Lung (tissue), 12 donors: ENCODE results near the gene VIPR1. TPM values are rescaled to one million over a fixed set of nuclear protein-coding genes. Genes with fewer than 3 reads are reported as not detected.

Source experiments
- ATAC-seq: fragments of 200-7000 bp; cut with Tn5 transposase; one replicate; pipeline ENCODE4 v1.9.1; 2020; ENCODE audit warnings: moderate number of reproducible peaks; ENCODE audit not compliant: insufficient read depth, low FRiP score
- DNase-seq, 3 donors: peaks; one replicate each; pipeline ENCODE4 v3.0.0-alpha.2; 2013 to 2017
- H3K27ac ChIP-seq, 2 donors: one replicate each; pipeline ENCODE4 v1.5.1; 2013; ENCODE audit warnings: mild to moderate bottlenecking in 2 of 2, moderate library complexity in 2 of 2, control low read depth in 1 of 2, inconsistent platforms in 1 of 2, low read depth in 1 of 2, low read length in 1 of 2
- H3K27me3 ChIP-seq, 3 donors: one replicate each; pipeline ENCODE4 v1.5.1; 2013; ENCODE audit warnings: low read length in 2 of 3; ENCODE audit not compliant: control insufficient read depth in 3 of 3, insufficient read depth in 3 of 3
- H3K36me3 ChIP-seq, 4 donors: one replicate each; pipeline ENCODE4 v1.5.1; 2013; ENCODE audit warnings: low read length in 4 of 4, mild to moderate bottlenecking in 1 of 4, moderate library complexity in 1 of 4; ENCODE audit not compliant: control insufficient read depth in 4 of 4, insufficient read depth in 4 of 4
- H3K4me1 ChIP-seq, 5 donors: one replicate each; pipeline ENCODE4 v1.5.1; 2013; ENCODE audit warnings: low read length in 5 of 5, mild to moderate bottlenecking in 2 of 5, moderate library complexity in 1 of 5; ENCODE audit not compliant: control insufficient read depth in 5 of 5, insufficient read depth in 5 of 5
- H3K4me3 ChIP-seq: one replicate; pipeline ENCODE4 v1.5.1; 2013; ENCODE audit warnings: mild to moderate bottlenecking, control low read depth, moderate library complexity
- H3K9ac ChIP-seq, 2 donors: one replicate each; pipeline ENCODE4 v1.5.1; 2013; ENCODE audit warnings: low read length in 2 of 2, control low read depth in 1 of 2; ENCODE audit not compliant: insufficient read depth in 1 of 2
- H3K9me3 ChIP-seq, 4 donors: one replicate each; pipeline ENCODE4 v1.5.1; 2013; ENCODE audit warnings: low read length in 3 of 4, mild to moderate bottlenecking in 1 of 4, moderate library complexity in 1 of 4; ENCODE audit not compliant: control insufficient read depth in 4 of 4, insufficient read depth in 3 of 4
- WGBS, 2 donors: extraction: QIAGEN DNeasy Blood & Tissue Kit; methylation state at CpG; one replicate each; pipeline ENCODE4 v1.1.7; 2013; 5-methylcytosine and 5-hydroxymethylcytosine counted together
- polyA plus RNA-seq, 2 donors: library from polyadenylated mRNA; stranded (reverse); fragments of 200-250 nt; gene quantifications; one replicate each; pipeline ENCODE4 v1.2.1, GENCODE V29; 2013
- total RNA-seq, 2 donors: library from RNA; depleted of rRNA in 1 of 2; stranded (reverse); fragments of >200 nt in 1 of 2; gene quantifications; one replicate each; pipeline ENCODE4 v1.2.1, GENCODE V29; 2014 to 2021
- TF ChIP-seq, protein P1 (sequence below): IDR thresholded peaks from 2 replicates; pipeline ENCODE4 v1.5.1; 2012; ENCODE audit warnings: mild to moderate bottlenecking; ENCODE audit errors: control extremely low read depth, extremely low read depth
- donor health status: control.
- donor health status: control.
- donor health status: Bipolar disorder and iron deficiency.
- donor health status: healthy.
- donor health status: DM: yes; HTN: yes; CAD: no.

Gene VIPR1
- total and polyA plus RNA-seq, 4 donors = 24.8 to 89.8 (median 65.0) TPM

DNA sequence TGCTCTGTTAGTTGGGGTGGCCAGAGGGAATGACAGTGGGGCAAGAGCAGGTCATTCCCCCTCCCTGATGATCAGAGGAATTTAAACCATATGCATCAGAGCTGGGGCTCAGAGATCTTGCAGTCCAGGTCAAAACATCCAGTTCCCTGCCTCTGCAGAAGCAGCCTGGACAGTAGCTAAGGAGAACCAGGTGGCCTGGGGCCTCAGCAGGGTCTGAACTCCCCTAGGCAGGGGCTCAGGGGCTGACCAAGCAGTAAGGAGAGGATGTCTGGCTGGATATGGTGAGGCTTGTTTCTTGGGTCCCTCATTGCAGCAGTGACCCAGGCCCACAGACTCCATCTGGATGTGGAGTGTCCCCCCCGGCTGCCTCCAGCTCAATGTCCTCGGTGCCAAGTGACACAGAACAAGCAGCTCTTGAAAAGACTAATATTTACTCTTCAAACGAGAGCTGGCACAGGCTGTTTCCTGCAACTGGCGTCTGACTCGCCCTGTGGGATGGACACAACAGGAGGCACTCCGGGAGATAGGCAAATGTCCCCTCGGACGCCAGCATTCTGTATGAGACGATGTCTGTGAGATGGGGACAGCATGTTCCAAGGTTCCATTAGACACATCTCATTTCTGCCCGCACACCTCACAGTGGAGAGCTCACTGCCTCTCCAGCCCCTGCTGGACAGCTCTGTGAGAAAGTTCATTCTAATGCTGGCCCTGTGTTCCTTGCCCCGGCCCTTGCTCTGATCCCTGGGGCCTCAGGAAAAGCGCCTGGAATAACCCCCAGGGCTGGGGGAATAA lies 42.2 kb downstream of the VIPR1 start:
- Histone ChIP-seq H3K9me3 (no peaks in the 10 kb centered on the region), H3K9ac (no peak overlapping the region), H3K4me3 (no peak overlapping the region), H3K27me3 (no peaks in the 10 kb centered on the region), H3K36me3 (peaks cover 0 to 5% (median 2%) of the 10 kb centered on the region in 4 donors), H3K4me1 (peaks cover 0 to 27% (median 16%) of the 10 kb centered on the region in 5 donors), H3K27ac (peak overlapping the region; percentile 68 to 88)
- 39 to 49% methylated on average over 12 of the region's 12 CpGs for WGBS, 2 donors
- peak; percentile 60 for ATAC-seq
- TF ChIP-seq, protein P1, sequence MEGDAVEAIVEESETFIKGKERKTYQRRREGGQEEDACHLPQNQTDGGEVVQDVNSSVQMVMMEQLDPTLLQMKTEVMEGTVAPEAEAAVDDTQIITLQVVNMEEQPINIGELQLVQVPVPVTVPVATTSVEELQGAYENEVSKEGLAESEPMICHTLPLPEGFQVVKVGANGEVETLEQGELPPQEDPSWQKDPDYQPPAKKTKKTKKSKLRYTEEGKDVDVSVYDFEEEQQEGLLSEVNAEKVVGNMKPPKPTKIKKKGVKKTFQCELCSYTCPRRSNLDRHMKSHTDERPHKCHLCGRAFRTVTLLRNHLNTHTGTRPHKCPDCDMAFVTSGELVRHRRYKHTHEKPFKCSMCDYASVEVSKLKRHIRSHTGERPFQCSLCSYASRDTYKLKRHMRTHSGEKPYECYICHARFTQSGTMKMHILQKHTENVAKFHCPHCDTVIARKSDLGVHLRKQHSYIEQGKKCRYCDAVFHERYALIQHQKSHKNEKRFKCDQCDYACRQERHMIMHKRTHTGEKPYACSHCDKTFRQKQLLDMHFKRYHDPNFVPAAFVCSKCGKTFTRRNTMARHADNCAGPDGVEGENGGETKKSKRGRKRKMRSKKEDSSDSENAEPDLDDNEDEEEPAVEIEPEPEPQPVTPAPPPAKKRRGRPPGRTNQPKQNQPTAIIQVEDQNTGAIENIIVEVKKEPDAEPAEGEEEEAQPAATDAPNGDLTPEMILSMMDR = no peak
- DNase-seq = peak; percentile 65 to 81 (median 77)

DNA sequence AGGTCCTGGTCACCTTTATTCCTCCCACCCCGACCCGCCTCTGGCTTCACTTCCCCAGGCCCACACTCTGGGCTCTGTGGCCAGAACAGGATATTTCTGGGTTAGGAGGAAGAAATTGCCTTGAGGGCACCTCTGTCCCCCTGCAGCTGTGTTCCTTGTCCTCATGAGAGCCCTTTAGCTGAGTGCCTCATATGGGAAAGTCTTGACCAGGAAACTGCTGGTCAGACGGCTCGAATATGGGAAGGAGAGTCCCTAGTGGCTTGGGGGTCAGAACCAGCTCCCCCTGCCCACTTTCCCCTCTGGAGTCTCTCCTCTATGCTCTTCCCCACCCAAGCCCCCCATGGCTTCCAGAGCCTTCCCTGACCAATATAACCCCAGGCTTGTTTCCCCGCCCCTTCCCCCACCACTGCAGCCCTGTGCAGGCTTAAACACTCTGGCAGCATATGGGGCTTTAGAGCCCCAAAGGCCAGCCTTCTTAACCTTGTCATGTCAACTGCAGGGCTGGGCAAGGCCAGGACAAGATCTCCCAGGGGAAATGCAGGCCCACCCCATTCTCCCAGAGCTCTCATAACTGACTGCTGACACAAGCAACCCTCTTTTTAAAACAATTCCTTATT lies 42.9 kb downstream of the VIPR1 start:
- Histone ChIP-seq H3K27ac (peak overlapping the region in 1 of 2 donors; percentile 88), H3K4me1 (peaks cover 0 to 26% (median 16%) of the 10 kb centered on the region in 5 donors), H3K27me3 (no peaks in the 10 kb centered on the region), H3K4me3 (no peak overlapping the region), H3K9ac (no peak overlapping the region), H3K36me3 (peaks cover 0 to 5% (median 2%) of the 10 kb centered on the region in 4 donors), H3K9me3 (no peaks in the 10 kb centered on the region)
- DNase-seq (no peak), ATAC-seq (no peak)
- TF ChIP-seq, protein P1 = no peak
- 45 to 62% methylated on average over 5 of the region's 5 CpGs for WGBS, 2 donors

DNA sequence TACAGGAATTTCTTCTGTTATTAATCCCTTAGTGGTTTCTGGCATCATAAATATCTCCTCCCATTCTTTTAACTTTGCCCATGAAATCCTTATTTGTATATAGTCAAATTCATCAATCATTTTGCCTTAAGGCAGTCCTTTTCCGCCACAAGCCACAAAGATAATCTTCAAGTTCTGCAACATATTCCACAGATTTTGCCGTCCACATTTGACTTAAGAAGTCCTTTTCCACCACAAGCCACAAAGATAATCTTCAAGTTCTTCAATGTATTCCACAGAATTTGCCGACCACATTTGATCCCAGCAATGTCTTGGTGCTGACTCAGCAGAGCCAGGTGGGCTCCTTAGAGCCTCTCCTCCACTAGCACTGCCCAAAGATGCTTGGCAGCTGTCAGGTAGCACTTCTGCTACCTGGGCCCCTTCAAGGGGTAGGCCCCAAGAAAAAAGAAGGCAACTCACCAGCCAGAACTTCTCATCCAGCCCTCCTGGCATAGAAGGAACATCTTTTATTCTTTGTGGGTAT lies 44.3 kb downstream of the VIPR1 start:
- DNase-seq (no peak), ATAC-seq (no peak)
- Histone ChIP-seq H3K4me3 (no peak overlapping the region), H3K27ac (peak overlapping the region in 1 of 2 donors; percentile 5), H3K36me3 (peaks cover 0 to 8% (median 5%) of the 10 kb centered on the region in 4 donors), H3K4me1 (peaks cover 0 to 26% (median 16%) of the 10 kb centered on the region in 5 donors), H3K27me3 (no peaks in the 10 kb centered on the region), H3K9ac (no peak overlapping the region), H3K9me3 (no peaks in the 10 kb centered on the region)
- 91 to 95% methylated on average over 3 of the region's 3 CpGs for WGBS, 2 donors
- TF ChIP-seq, protein P1 = no peak
